H9 (cell line): ENCODE data around the gene FLT1. TPM values are rescaled to one million over a fixed set of nuclear protein-coding genes. Genes with fewer than 3 reads are reported as not detected.

Experiments used
- DNase-seq: peaks from one replicate; pipeline ENCODE4 v3.0.0-alpha.2; 2017
- H2AFZ ChIP-seq: one replicate; pipeline ENCODE4 v1.6.1; 2013; ENCODE audit warnings: mild to moderate bottlenecking, low read length, control low read depth, moderate library complexity
- H2AK5ac ChIP-seq: 2 replicates; pipeline ENCODE4 v1.6.1; 2013; ENCODE audit warnings: low read length, control low read depth, mixed read lengths; ENCODE audit not compliant: insufficient read length
- H2BK120ac ChIP-seq: one replicate; pipeline ENCODE4 v1.6.1; 2013; ENCODE audit warnings: low read depth, mild to moderate bottlenecking, low read length, control low read depth, inconsistent platforms; ENCODE audit not compliant: poor library complexity, severe bottlenecking
- H2BK12ac ChIP-seq: 2 replicates; pipeline ENCODE4 v1.6.1; 2013; ENCODE audit warnings: low read length, control low read depth, mixed read lengths, low read depth; ENCODE audit not compliant: insufficient read length
- H2BK15ac ChIP-seq: 2 replicates; pipeline ENCODE4 v1.6.1; 2013; ENCODE audit warnings: low read depth, low read length, control low read depth
- H2BK20ac ChIP-seq: one replicate; pipeline ENCODE4 v1.6.1; 2013; ENCODE audit warnings: low read depth, mild to moderate bottlenecking, low read length, control low read depth, inconsistent platforms; ENCODE audit not compliant: poor library complexity, severe bottlenecking
- H2BK5ac ChIP-seq: 2 replicates; pipeline ENCODE4 v1.6.1; 2013; ENCODE audit warnings: low read length, control low read depth, mixed read lengths; ENCODE audit not compliant: insufficient read length
- H3K14ac ChIP-seq: 2 replicates; pipeline ENCODE4 v1.6.1; 2013; ENCODE audit warnings: low read length, control low read depth; ENCODE audit not compliant: insufficient read depth
- H3K18ac ChIP-seq: 2 replicates; pipeline ENCODE4 v1.6.1; 2013; ENCODE audit warnings: low read depth, mild to moderate bottlenecking, mixed read lengths, low read length, control low read depth; ENCODE audit not compliant: insufficient read length
- H3K23ac ChIP-seq: 2 replicates; pipeline ENCODE4 v1.6.1; 2013; ENCODE audit warnings: low read length, control low read depth, mixed read lengths, low read depth; ENCODE audit not compliant: insufficient read length
- H3K23me2 ChIP-seq: 2 replicates; pipeline ENCODE4 v1.6.1; 2013; ENCODE audit warnings: low read depth, mild to moderate bottlenecking, mixed read lengths, low read length, control low read depth; ENCODE audit not compliant: insufficient read length, poor library complexity, severe bottlenecking
- H3K27ac ChIP-seq: 2 replicates; pipeline ENCODE4 v1.5.1; 2013; ENCODE audit warnings: low read length, control low read depth, mixed read lengths, low read depth; ENCODE audit not compliant: insufficient read length
- H3K27me3 ChIP-seq: 2 replicates; pipeline ENCODE4 v1.6.1; 2013; ENCODE audit warnings: low read length, control low read depth, inconsistent platforms; ENCODE audit not compliant: insufficient read depth
- H3K4ac ChIP-seq: 2 replicates; pipeline ENCODE4 v1.6.1; 2013; ENCODE audit warnings: low read depth, mild to moderate bottlenecking, control low read depth, inconsistent platforms, low read length, moderate library complexity
- H3K4me1 ChIP-seq: 2 replicates; pipeline ENCODE4 v1.6.1; 2013; ENCODE audit warnings: low read length, control low read depth, inconsistent platforms; ENCODE audit not compliant: insufficient read depth
- H3K4me2 ChIP-seq: 2 replicates; pipeline ENCODE4 v1.6.1; 2013; ENCODE audit warnings: low read length, control low read depth, mixed read lengths; ENCODE audit not compliant: insufficient read length, insufficient read depth
- H3K56ac ChIP-seq: 2 replicates; pipeline ENCODE4 v1.6.1; 2013; ENCODE audit warnings: low read depth, mild to moderate bottlenecking, mixed read lengths, low read length, control low read depth; ENCODE audit not compliant: insufficient read length
- H3K79me1 ChIP-seq: 2 replicates; pipeline ENCODE4 v1.6.1; 2013; ENCODE audit warnings: low read depth, mild to moderate bottlenecking, moderate library complexity, low read length, control low read depth, inconsistent platforms; ENCODE audit not compliant: insufficient read depth, poor library complexity, severe bottlenecking
- H3K79me2 ChIP-seq: 2 replicates; pipeline ENCODE4 v1.6.1; 2013; ENCODE audit warnings: low read length, control low read depth, inconsistent platforms; ENCODE audit not compliant: insufficient read depth
- H3K9ac ChIP-seq: 2 replicates; pipeline ENCODE4 v1.6.1; 2013; ENCODE audit warnings: low read length, control low read depth, mixed read lengths; ENCODE audit not compliant: insufficient read length; ENCODE audit errors: extremely low read depth
- H3K9me3 ChIP-seq: one replicate; pipeline ENCODE4 v1.6.1; 2013; ENCODE audit warnings: low read depth, low read length, inconsistent platforms; ENCODE audit not compliant: control insufficient read depth
- H3T11ph ChIP-seq: one replicate; pipeline ENCODE4 v1.6.1; 2013; ENCODE audit warnings: mild to moderate bottlenecking, low read length, control low read depth, inconsistent platforms
- H4K20me1 ChIP-seq: one replicate; pipeline ENCODE4 v1.6.1; 2013; ENCODE audit not compliant: control insufficient read depth, insufficient read length, insufficient read depth
- H4K5ac ChIP-seq: 2 replicates; pipeline ENCODE4 v1.6.1; 2013; ENCODE audit warnings: low read depth, mild to moderate bottlenecking, mixed read lengths, low read length, control low read depth; ENCODE audit not compliant: insufficient read length
- H4K8ac ChIP-seq: replicated peaks from 2 replicates; pipeline ENCODE4 v1.6.1; 2013; ENCODE audit warnings: low read length, control low read depth, mixed read lengths, low read depth; ENCODE audit not compliant: insufficient read length
- H4K91ac ChIP-seq: 2 replicates; pipeline ENCODE4 v1.6.1; 2013; ENCODE audit warnings: low read depth, mild to moderate bottlenecking, moderate library complexity, mixed read lengths, low read length, control low read depth; ENCODE audit not compliant: insufficient read length
- H3K27ac Mint-ChIP-seq, 3 experiments: 2 replicates in 2 of 3; 3 replicates in 1 of 3; pipeline ENCODE4 v1.8.0; 2020 to 2021; ENCODE audit warnings: mixed read lengths in 3 of 3, mild to moderate bottlenecking in 1 of 3, moderate library complexity in 1 of 3
- H3K27me3 Mint-ChIP-seq: 2 replicates; pipeline ENCODE4 v1.8.0; 2021; ENCODE audit warnings: low read depth, mild to moderate bottlenecking, moderate library complexity, mixed read lengths
- H3K36me3 Mint-ChIP-seq, 3 experiments: 2 replicates in 2 of 3; 3 replicates in 1 of 3; pipeline ENCODE4 v1.8.0; 2020 to 2021; ENCODE audit warnings: low read depth in 3 of 3, mixed read lengths in 3 of 3; ENCODE audit not compliant: insufficient read depth in 1 of 3
- H3K4me1 Mint-ChIP-seq, 2 experiments: 2 replicates each; pipeline ENCODE4 v1.8.0; 2020; ENCODE audit warnings: mixed read lengths in 2 of 2
- H3K4me3 Mint-ChIP-seq, 2 experiments: 2 replicates in 1 of 2; 3 replicates in 1 of 2; pipeline ENCODE4 v1.8.0; 2020 to 2021; ENCODE audit warnings: mild to moderate bottlenecking in 2 of 2, mixed read lengths in 2 of 2, moderate library complexity in 1 of 2
- H3K9me3 Mint-ChIP-seq, 2 experiments: 2 replicates in 1 of 2; 3 replicates in 1 of 2; pipeline ENCODE4 v1.8.0; 2020; ENCODE audit warnings: mild to moderate bottlenecking in 2 of 2, mixed read lengths in 2 of 2, moderate library complexity in 1 of 2
- CTCF ChIP-seq: fragments of 200-600 bp; sonication (generic); conservative IDR thresholded peaks from 3 replicates; pipeline ENCODE4 v1.8.0; 2021; ENCODE audit warnings: antibody characterized with exemption, mild to moderate bottlenecking
- WGBS: extraction: QIAGEN DNeasy Blood & Tissue Kit; methylation state at CpG from one replicate; pipeline ENCODE4 v1.1.7; 2013; ENCODE audit warnings: missing lambda C conversion rate, low lambda C conversion rate, mixed read lengths; ENCODE audit not compliant: insufficient read length; ENCODE audit errors: extremely low coverage; 5-methylcytosine and 5-hydroxymethylcytosine counted together
- total RNA-seq: library from RNA; stranded (reverse); gene quantifications from 2 replicates; pipeline ENCODE4 v1.2.1, GENCODE V29; 2021

The FLT1 gene
- total RNA-seq, 1 experiment from 2014 or later, result 84.1 TPM

- no peak for TF ChIP-seq CTCF
- Histone ChIP-seq H2BK120ac (no peak overlapping the region), H3K79me1 (peaks cover 14% of the 10 kb centered on the region), H2AK5ac (no peak overlapping the region), H3K23ac (no peak overlapping the region), H4K20me1 (no peaks in the 10 kb centered on the region), H2BK20ac (no peak overlapping the region), H2BK12ac (no peak overlapping the region), H4K5ac (no peak overlapping the region), H3K14ac (no peak overlapping the region), H3K23me2 (no peaks in the 10 kb centered on the region), H2BK5ac (no peak overlapping the region), H3K27me3 (no peaks in the 10 kb centered on the region), H2AFZ (no peak overlapping the region), H3K27ac (no peak overlapping the region), H4K8ac (no peak overlapping the region), H3K79me2 (peaks cover 11% of the 10 kb centered on the region), H2BK15ac (no peak overlapping the region), H3K56ac (no peak overlapping the region), H3K9me3 (no peaks in the 10 kb centered on the region), H3K4me2 (no peak overlapping the region), H3T11ph (no peak overlapping the region), H4K91ac (no peak overlapping the region), H3K4ac (no peak overlapping the region), H3K4me1 (peaks cover 2% of the 10 kb centered on the region; the same call in 1 of the 2 replicates), H3K18ac (no peak overlapping the region), H3K9ac (no peak overlapping the region)
- no peak for DNase-seq
- peaks cover 38 to 41% of the 10 kb centered on the region in 2 experiments for H3K4me1 Mint-ChIP-seq
- WGBS, result no CpG with 5 or more reads among the region's 7 CpGs
- H3K4me3 Mint-ChIP-seq, result no peak overlapping the region
- H3K27ac Mint-ChIP-seq, result peak overlapping the region; percentile 61 to 83 (median 80); a peak in 5 of 7 replicates
- H3K36me3 Mint-ChIP-seq, result peaks cover 52 to 82% (median 77%) of the 10 kb centered on the region in 3 experiments
- H3K9me3 Mint-ChIP-seq, result peaks cover 0 to 5% of the 10 kb centered on the region in 2 experiments; a peak in 1 of 5 replicates
- no peaks in the 10 kb centered on the region; the same call in 1 of the 2 replicates for H3K27me3 Mint-ChIP-seq
These were observed 26.7 kb downstream of the FLT1 start for GRCh38 chr13:28468023-28468915.
